Activated T-cell treated with anti-CD3 and anti-CD28 coated beads, Interleukin-2, amount 50 U/mL, for 24 hours (primary cell): ENCODE measurements around the gene DLX4.

Experiments used
- DNase-seq: peaks from one replicate; pipeline ENCODE4 v3.0.0-alpha.2; 2020
- H3K27ac Mint-ChIP-seq: 2 replicates; pipeline ENCODE4 v1.8.0; 2020; ENCODE audit warnings: mild to moderate bottlenecking, mixed read lengths
- H3K27me3 Mint-ChIP-seq: 2 replicates; pipeline ENCODE4 v1.8.0; 2020; ENCODE audit warnings: mixed read lengths
- H3K36me3 Mint-ChIP-seq: 2 replicates; pipeline ENCODE4 v1.8.0; 2020; ENCODE audit warnings: low read depth, mixed read lengths
- H3K4me1 Mint-ChIP-seq: 2 replicates; pipeline ENCODE4 v1.8.0; 2020; ENCODE audit warnings: low read depth, mixed read lengths
- H3K4me3 Mint-ChIP-seq: 2 replicates; pipeline ENCODE4 v1.8.0; 2020; ENCODE audit warnings: mild to moderate bottlenecking, moderate library complexity, mixed read lengths
- H3K9me3 Mint-ChIP-seq: 2 replicates; pipeline ENCODE4 v1.8.0; 2020; ENCODE audit warnings: mixed read lengths

Gene DLX4

GRCh38 chr17:49935526-49936210 is 33.3 kb upstream of the DLX4 start:
- peaks cover 46% of the 10 kb centered on the region for H3K27me3 Mint-ChIP-seq
- H3K36me3 Mint-ChIP-seq = no peaks in the 10 kb centered on the region
- no peak overlapping the region for H3K27ac Mint-ChIP-seq
- H3K9me3 Mint-ChIP-seq = no peaks in the 10 kb centered on the region
- H3K4me1 Mint-ChIP-seq = no peaks in the 10 kb centered on the region
- no peak for DNase-seq
- no peak overlapping the region for H3K4me3 Mint-ChIP-seq

- Mint-ChIP-seq H3K4me3 (no peak overlapping the region), H3K36me3 (no peaks in the 10 kb centered on the region), H3K4me1 (no peaks in the 10 kb centered on the region), H3K27ac (no peak overlapping the region), H3K9me3 (no peaks in the 10 kb centered on the region), H3K27me3 (peaks cover 39% of the 10 kb centered on the region)
- DNase-seq = no peak
Observed at GRCh38 chr17:49936386-49936785, 32.6 kb upstream of the DLX4 start.

DNA sequence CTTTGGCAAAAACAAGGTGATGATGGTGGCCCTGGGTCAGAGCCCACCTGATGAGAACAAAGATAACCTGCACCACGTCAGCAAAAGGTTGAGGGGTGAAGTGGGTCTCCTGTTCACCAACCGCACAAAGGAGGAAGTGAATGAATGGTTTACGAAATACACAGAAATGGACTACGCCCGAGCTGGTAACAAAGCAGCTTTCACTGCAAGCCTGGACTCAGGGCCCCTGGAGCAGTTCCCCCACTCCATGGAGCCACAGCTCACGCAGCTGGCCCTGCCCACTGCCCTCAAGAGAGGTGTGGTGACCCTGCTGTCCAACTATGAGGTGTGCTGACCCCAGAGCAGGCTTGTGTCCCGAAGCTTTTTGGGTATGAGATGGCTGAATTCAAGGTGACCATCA is 29.7 kb upstream of the DLX4 start:
- Mint-ChIP-seq H3K27me3 (peaks cover 32% of the 10 kb centered on the region), H3K9me3 (no peaks in the 10 kb centered on the region), H3K27ac (no peak overlapping the region), H3K36me3 (no peaks in the 10 kb centered on the region), H3K4me1 (no peaks in the 10 kb centered on the region), H3K4me3 (no peak overlapping the region)
- DNase-seq = no peak

DNA sequence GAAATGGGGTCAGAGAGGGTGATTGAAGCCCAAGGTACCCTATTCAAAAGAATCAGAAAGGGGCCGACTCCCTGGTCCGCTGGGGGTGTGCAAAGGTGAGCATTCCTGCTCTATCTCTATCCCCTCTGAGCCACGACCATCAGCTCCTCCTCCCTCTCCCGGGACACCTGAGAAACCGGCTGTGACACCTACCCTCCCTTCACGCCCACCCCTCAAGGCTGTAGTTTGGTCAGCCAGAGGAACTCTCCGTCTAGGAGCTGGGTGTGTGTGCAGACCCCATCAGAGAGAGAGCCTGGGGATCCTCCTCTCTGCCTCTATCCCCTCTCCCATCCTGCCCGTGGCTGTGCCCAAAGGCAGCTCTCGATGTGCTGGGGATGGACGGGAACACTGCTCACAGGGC is 27.6 kb upstream of the DLX4 start:
- Mint-ChIP-seq H3K4me3 (no peak overlapping the region), H3K27me3 (peaks cover 31% of the 10 kb centered on the region), H3K27ac (no peak overlapping the region), H3K36me3 (no peaks in the 10 kb centered on the region), H3K9me3 (no peaks in the 10 kb centered on the region), H3K4me1 (no peaks in the 10 kb centered on the region)
- DNase-seq = no peak

DNA sequence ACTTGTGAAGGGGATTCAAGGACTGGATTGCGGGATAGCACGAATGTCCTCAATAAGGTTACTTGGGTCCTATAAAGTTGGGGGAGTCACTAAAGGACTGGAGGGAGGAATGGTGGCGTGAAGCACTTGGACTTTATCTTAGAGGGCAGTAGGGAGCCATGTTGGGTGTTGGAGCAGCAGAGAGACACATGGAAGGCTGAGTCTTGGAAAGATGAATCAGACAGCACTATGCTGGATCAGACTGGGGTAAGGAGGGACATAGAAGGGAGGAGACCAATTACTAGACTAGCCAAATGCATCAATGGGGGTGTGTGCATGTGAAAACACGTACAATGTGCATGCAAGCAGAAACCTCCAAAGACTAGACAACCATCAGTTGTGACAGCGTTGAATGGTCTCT is 26.0 kb upstream of the DLX4 start:
- H3K4me3 Mint-ChIP-seq = no peak overlapping the region

GRCh38 chr17:49944273-49944870 is 24.6 kb upstream of the DLX4 start:
- Mint-ChIP-seq H3K27me3 (peaks cover 42% of the 10 kb centered on the region), H3K4me1 (no peaks in the 10 kb centered on the region), H3K27ac (no peak overlapping the region), H3K36me3 (no peaks in the 10 kb centered on the region), H3K4me3 (no peak overlapping the region), H3K9me3 (no peaks in the 10 kb centered on the region)
- no peak for DNase-seq

More for the DNA sequence above, 26.0 kb upstream of the DLX4 start:
- Mint-ChIP-seq H3K4me1 (no peaks in the 10 kb centered on the region), H3K27me3 (peaks cover 37% of the 10 kb centered on the region), H3K36me3 (no peaks in the 10 kb centered on the region), H3K27ac (no peak overlapping the region), H3K9me3 (no peaks in the 10 kb centered on the region)
- DNase-seq = no peak

DNA sequence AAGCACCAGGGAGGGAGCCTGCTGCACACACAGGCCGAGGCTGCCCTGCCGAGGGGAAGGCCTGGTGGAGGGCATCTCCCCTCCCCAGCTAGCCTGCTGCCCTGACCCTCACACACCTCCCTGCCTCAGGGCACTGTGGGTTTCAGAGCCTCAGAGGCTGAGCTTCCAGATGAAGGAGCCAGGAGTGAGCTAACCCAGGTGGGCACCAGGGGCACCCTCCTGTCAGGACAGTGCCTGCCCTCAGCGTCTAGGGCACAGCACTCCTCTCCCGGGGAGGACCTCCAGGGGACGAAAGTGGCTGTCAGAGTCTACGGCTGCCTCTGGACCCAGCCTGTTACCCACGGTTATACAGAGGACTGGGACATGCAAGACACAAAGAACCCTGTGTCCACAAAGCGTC is 22.8 kb upstream of the DLX4 start:
- H3K9me3 Mint-ChIP-seq = no peaks in the 10 kb centered on the region
- peaks cover 60% of the 10 kb centered on the region for H3K27me3 Mint-ChIP-seq
- H3K4me1 Mint-ChIP-seq = no peaks in the 10 kb centered on the region
- H3K4me3 Mint-ChIP-seq = no peak overlapping the region
- no peak overlapping the region for H3K27ac Mint-ChIP-seq
- no peaks in the 10 kb centered on the region for H3K36me3 Mint-ChIP-seq
- DNase-seq = no peak

DNA sequence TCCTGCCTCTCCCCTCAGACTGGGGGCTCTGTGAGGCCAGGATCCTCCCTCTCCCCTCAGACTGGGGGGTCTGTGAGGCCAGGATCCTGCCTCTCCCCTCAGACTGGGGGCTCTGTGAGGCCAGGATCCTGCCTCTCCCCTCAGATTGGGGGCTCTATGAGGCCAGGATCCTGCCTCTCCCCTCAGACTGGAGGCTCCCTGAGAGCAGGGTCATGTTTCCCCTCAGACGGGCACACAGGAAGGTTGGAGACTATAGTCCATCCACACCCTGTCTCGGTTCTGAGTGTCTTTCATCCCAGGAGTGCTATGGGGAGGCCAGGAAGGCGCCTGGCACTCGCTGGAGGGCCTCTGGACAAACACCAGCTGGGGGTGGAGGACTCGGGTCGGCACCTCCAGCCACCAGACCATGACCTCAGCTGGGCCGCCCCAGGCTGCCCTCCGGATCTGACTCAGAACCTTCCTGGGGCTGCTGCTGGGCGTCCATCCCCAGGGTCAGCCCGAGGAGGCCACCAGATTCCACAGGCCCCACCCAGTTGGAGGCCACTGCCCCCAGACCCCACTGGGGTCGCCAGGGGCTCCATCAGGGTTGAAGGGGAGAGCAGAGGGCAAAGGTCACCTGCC is 21.9 kb upstream of the DLX4 start:
- no peak for DNase-seq
- Mint-ChIP-seq H3K4me3 (no peak overlapping the region), H3K36me3 (no peaks in the 10 kb centered on the region), H3K27ac (no peak overlapping the region), H3K9me3 (no peaks in the 10 kb centered on the region), H3K4me1 (no peaks in the 10 kb centered on the region), H3K27me3 (peaks cover 68% of the 10 kb centered on the region)

DNA sequence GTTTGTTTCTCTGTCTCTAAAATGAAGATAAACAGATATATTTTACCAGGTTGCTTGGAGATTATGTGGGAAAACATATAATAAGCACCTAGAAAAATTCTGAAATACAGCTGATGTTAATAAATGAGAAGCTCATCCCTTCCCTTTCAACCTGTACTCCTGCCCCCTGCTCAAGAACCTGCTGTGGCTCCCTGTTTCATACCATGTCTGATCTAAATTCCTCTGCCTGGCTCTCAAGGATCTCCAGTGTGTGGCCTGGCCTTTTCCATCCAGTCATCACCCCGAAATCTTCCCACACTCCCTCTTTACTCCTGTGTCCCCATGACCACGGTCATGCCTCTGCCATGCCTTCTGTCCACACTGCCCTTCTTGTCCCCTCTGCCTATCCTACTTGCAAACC is 19.4 kb upstream of the DLX4 start:
- Mint-ChIP-seq H3K36me3 (no peaks in the 10 kb centered on the region), H3K4me3 (no peak overlapping the region), H3K9me3 (no peaks in the 10 kb centered on the region), H3K27me3 (peaks cover 75% of the 10 kb centered on the region), H3K27ac (no peak overlapping the region), H3K4me1 (no peaks in the 10 kb centered on the region)
- DNase-seq = no peak

GRCh38 chr17:49951362-49952082 is 17.5 kb upstream of the DLX4 start:
- Mint-ChIP-seq H3K4me3 (no peak overlapping the region), H3K36me3 (no peaks in the 10 kb centered on the region), H3K4me1 (no peaks in the 10 kb centered on the region), H3K27ac (no peak overlapping the region), H3K27me3 (peaks cover 65% of the 10 kb centered on the region), H3K9me3 (no peaks in the 10 kb centered on the region)
- no peak for DNase-seq

DNA sequence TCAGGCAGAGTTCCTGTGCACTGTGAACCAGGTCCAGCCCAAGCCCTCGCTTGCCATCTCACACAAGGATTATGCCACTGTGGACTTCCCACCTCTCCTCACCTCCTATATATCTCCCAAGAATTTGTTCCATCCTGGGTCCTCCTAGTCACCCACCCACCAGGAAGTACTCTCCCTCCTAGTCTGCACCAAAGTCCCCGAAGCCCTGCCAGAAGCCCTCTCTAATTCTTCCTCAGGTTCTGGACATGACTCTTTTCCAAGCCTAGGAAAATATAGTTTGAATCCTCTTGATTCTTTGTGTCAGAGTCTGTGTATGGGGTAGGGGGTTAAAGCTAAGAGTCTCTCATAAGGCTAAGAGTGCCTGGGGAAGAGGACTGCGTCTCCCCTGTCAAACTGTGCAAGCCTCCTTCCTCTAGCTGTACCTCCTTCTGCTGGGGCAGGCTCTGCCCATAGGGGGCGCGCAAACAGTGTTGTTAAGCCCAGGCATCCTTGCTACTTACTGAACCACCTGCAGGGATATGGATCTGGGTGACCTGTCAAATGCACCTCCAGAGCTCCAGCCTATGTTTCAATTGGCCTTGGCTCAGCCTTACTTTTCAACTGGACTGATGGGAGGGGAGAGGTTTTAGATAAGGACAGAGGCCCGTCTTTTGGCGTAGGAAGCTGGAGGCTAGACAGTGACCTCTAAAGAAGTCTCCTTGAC is 16.6 kb upstream of the DLX4 start:
- no peak overlapping the region for H3K4me3 Mint-ChIP-seq
- peaks cover 66% of the 10 kb centered on the region for H3K27me3 Mint-ChIP-seq
- no peaks in the 10 kb centered on the region for H3K36me3 Mint-ChIP-seq
- no peaks in the 10 kb centered on the region for H3K9me3 Mint-ChIP-seq
- peak; percentile 87 for DNase-seq
- H3K27ac Mint-ChIP-seq = no peak overlapping the region
- H3K4me1 Mint-ChIP-seq = no peaks in the 10 kb centered on the region

GRCh38 chr17:49952912-49953497 is 16.0 kb upstream of the DLX4 start:
- Mint-ChIP-seq H3K36me3 (no peaks in the 10 kb centered on the region), H3K4me3 (no peak overlapping the region), H3K4me1 (no peaks in the 10 kb centered on the region), H3K27ac (no peak overlapping the region), H3K27me3 (peaks cover 63% of the 10 kb centered on the region), H3K9me3 (no peaks in the 10 kb centered on the region)
- DNase-seq = no peak

GRCh38 chr17:49955157-49955556 is 13.8 kb upstream of the DLX4 start:
- DNase-seq = no peak
- no peak overlapping the region for H3K27ac Mint-ChIP-seq
- H3K4me3 Mint-ChIP-seq = no peak overlapping the region
- H3K4me1 Mint-ChIP-seq = no peaks in the 10 kb centered on the region
- no peaks in the 10 kb centered on the region for H3K9me3 Mint-ChIP-seq
- peaks cover 50% of the 10 kb centered on the region for H3K27me3 Mint-ChIP-seq
- no peaks in the 10 kb centered on the region for H3K36me3 Mint-ChIP-seq

DNA sequence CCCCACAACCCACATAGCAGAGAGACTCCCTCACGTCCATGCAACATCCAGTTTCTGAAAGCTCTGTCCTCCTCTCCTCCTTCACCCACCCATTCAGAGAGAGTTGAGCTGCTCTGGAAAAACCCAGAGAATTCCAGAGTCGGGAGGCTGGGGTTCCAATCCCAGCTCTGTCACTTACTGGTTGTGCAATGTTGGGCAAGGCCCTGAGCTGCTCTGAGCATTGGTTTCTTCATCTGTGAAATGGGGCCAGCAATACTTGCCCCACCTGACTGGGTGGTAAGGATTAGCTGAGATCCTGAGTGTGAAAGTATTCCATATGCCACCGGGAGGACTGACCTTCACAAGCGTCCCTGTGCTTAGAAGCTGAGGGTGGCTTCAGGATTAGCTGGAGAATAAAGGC is 12.2 kb upstream of the DLX4 start:
- Mint-ChIP-seq H3K27ac (no peak overlapping the region), H3K4me1 (no peaks in the 10 kb centered on the region), H3K36me3 (no peaks in the 10 kb centered on the region), H3K27me3 (peaks cover 46% of the 10 kb centered on the region), H3K4me3 (no peak overlapping the region), H3K9me3 (no peaks in the 10 kb centered on the region)
- no peak for DNase-seq
